HepG2 (cell line): ENCODE results near the gene PTPRD. TPM values are rescaled to one million over a fixed set of nuclear protein-coding genes. Genes with fewer than 3 reads are reported as not detected.

Source experiments
- HNF4A ChIP-seq: sonication (generic); formaldehyde crosslinking; IDR thresholded peaks from 2 replicates; pipeline ENCODE4 v1.4.0; 2020; ENCODE audit warnings: missing genetic modification reagents
- RARG ChIP-seq: sonication (generic); formaldehyde crosslinking; IDR thresholded peaks from 2 replicates; pipeline ENCODE4 v1.4.0; 2020; ENCODE audit warnings: low read depth, mild to moderate bottlenecking, missing genetic modification reagents
- SNRNP70 ChIP-seq: fragments of 200-400 bp; formaldehyde crosslinking; IDR thresholded peaks from 2 replicates; pipeline ENCODE4 v1.6.1; 2017; ENCODE audit warnings: mild to moderate bottlenecking, low read depth, low read length, moderate library complexity
- ZNF557 ChIP-seq: sonication (generic); formaldehyde crosslinking; IDR thresholded peaks from 2 replicates; pipeline ENCODE4 v1.4.0; 2020; ENCODE audit warnings: missing genetic modification reagents
- ZNF878 ChIP-seq: sonication (generic); formaldehyde crosslinking; IDR thresholded peaks from 2 replicates; pipeline ENCODE4 v1.8.1; 2023; ENCODE audit warnings: mild to moderate bottlenecking, missing genetic modification reagents, moderate library complexity
- polyA plus RNA-seq, 8 experiments: library from polyadenylated mRNA; depleted of rRNA in 3 of 8; stranded (reverse) in 7 of 8; unstranded in 1 of 8; fragments of >200 nt; fragmentation: Illumina TruSeq in 4 of 8; extraction: Trizol in 4 of 8; gene quantifications; 2 replicates each; pipeline versions ENCODE4 v1.2.1 to v1.2.3, GENCODE V29; 2011 to 2016; ENCODE audit warnings: low read depth in 4 of 8, missing spikeins in 1 of 8, mixed read lengths in 1 of 8; ENCODE audit not compliant: insufficient read depth in 1 of 8
- total RNA-seq, 5 experiments: library from RNA; depleted of rRNA; stranded (reverse); fragments of >200 nt; fragmentation: Illumina TruSeq; extraction: Trizol; gene quantifications; 2 replicates each; pipeline ENCODE4 v1.2.3, GENCODE V29; 2016; ENCODE audit warnings: low read depth in 1 of 5
- TF ChIP-seq, protein P1 (sequence below): sonication (generic); formaldehyde crosslinking; conservative IDR thresholded peaks from 2 replicates; pipeline ENCODE4 v1.4.0; 2020; ENCODE audit warnings: missing genetic modification reagents
- TF ChIP-seq, protein P2 (sequence below): sonication (generic); formaldehyde crosslinking; IDR thresholded peaks from 2 replicates; pipeline ENCODE4 v1.4.0; 2020; ENCODE audit warnings: missing genetic modification reagents, borderline replicate concordance
- TF ChIP-seq, protein P3 (sequence below): sonication (generic); formaldehyde crosslinking; IDR thresholded peaks from 2 replicates; pipeline ENCODE4 v1.8.1; 2022; ENCODE audit warnings: low read depth, mild to moderate bottlenecking, missing genetic modification reagents

PTPRD gene
- total and polyA plus RNA-seq, 2 of the 13 experiments (the other 11 are each of a cell fraction or from before 2014, with no cell fraction given): 0.05 TPM; not detected in 1

DNA sequence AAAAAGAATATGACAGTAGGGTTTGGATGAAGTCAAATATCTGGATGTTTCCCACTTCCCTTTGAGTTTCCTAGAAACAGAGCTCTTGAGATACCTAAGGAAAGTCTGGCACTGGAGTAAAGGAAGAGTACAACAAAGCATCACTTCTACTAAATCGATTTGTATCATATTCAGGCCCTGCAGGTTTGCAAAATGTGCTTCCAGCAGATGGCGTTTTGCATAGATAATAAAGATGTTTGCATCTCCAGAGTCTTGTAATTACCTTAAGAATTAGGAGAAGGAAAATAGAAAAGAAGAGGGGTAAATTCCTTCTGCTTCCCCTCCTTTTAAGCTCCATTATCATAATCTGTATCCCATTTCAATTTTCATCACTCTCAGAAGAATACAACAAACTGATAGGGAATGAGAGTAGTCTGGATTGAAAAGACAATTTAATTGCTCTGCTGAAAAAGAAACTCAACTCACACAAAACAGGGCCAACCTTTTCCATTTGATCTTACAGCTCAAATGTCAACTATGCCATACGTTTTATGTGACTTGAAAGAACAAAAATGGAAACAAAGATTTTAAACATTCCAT, 380.4 kb downstream of the PTPRD start (continued):
- TF ChIP-seq RARG (CRISPR knock-in tag) (no peak), ZNF878 (CRISPR knock-in tag) (no peak), HNF4A (CRISPR knock-in tag) (no peak), SNRNP70 (no peak), ZNF557 (CRISPR knock-in tag) (no peak)
- TF ChIP-seq, protein P1, sequence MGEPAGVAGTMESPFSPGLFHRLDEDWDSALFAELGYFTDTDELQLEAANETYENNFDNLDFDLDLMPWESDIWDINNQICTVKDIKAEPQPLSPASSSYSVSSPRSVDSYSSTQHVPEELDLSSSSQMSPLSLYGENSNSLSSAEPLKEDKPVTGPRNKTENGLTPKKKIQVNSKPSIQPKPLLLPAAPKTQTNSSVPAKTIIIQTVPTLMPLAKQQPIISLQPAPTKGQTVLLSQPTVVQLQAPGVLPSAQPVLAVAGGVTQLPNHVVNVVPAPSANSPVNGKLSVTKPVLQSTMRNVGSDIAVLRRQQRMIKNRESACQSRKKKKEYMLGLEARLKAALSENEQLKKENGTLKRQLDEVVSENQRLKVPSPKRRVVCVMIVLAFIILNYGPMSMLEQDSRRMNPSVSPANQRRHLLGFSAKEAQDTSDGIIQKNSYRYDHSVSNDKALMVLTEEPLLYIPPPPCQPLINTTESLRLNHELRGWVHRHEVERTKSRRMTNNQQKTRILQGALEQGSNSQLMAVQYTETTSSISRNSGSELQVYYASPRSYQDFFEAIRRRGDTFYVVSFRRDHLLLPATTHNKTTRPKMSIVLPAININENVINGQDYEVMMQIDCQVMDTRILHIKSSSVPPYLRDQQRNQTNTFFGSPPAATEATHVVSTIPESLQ (CRISPR knock-in tag): no peak
- TF ChIP-seq, protein P2, sequence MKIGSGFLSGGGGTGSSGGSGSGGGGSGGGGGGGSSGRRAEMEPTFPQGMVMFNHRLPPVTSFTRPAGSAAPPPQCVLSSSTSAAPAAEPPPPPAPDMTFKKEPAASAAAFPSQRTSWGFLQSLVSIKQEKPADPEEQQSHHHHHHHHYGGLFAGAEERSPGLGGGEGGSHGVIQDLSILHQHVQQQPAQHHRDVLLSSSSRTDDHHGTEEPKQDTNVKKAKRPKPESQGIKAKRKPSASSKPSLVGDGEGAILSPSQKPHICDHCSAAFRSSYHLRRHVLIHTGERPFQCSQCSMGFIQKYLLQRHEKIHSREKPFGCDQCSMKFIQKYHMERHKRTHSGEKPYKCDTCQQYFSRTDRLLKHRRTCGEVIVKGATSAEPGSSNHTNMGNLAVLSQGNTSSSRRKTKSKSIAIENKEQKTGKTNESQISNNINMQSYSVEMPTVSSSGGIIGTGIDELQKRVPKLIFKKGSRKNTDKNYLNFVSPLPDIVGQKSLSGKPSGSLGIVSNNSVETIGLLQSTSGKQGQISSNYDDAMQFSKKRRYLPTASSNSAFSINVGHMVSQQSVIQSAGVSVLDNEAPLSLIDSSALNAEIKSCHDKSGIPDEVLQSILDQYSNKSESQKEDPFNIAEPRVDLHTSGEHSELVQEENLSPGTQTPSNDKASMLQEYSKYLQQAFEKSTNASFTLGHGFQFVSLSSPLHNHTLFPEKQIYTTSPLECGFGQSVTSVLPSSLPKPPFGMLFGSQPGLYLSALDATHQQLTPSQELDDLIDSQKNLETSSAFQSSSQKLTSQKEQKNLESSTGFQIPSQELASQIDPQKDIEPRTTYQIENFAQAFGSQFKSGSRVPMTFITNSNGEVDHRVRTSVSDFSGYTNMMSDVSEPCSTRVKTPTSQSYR (CRISPR knock-in tag): no peak
- TF ChIP-seq, protein P3, sequence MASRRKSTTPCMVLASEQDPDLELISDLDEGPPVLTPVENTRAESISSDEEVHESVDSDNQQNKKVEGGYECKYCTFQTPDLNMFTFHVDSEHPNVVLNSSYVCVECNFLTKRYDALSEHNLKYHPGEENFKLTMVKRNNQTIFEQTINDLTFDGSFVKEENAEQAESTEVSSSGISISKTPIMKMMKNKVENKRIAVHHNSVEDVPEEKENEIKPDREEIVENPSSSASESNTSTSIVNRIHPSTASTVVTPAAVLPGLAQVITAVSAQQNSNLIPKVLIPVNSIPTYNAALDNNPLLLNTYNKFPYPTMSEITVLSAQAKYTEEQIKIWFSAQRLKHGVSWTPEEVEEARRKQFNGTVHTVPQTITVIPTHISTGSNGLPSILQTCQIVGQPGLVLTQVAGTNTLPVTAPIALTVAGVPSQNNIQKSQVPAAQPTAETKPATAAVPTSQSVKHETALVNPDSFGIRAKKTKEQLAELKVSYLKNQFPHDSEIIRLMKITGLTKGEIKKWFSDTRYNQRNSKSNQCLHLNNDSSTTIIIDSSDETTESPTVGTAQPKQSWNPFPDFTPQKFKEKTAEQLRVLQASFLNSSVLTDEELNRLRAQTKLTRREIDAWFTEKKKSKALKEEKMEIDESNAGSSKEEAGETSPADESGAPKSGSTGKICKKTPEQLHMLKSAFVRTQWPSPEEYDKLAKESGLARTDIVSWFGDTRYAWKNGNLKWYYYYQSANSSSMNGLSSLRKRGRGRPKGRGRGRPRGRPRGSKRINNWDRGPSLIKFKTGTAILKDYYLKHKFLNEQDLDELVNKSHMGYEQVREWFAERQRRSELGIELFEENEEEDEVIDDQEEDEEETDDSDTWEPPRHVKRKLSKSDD (CRISPR knock-in tag): no peak
